Keratinocyte (primary cell): Measurements from ENCODE around the gene NEBL. TPM values are rescaled to one million over a fixed set of nuclear protein-coding genes. Genes with fewer than 3 reads are reported as not detected.
A peak's percentile ranks its signal among the peaks of the same experiment; 100 is the strongest.

Source experiments
- DNase-seq: peaks from one replicate; pipeline ENCODE4 v3.0.0-alpha.2; 2011; ENCODE audit warnings: low read depth, missing footprints, low spot score
- FAIRE-seq: peaks from 2 replicates; lab custom pipeline; 2011; peaks lifted over from hg19 to GRCh38; lab: Jason Lieb, UNC
- H2AFZ ChIP-seq: 2 replicates; pipeline ENCODE4 v1.6.0; 2012; ENCODE audit warnings: low read length, control low read depth, inconsistent platforms; ENCODE audit not compliant: control insufficient read depth
- H3K27ac ChIP-seq: 2 replicates; pipeline ENCODE4 v1.5.1; 2011; ENCODE audit warnings: low read length; ENCODE audit not compliant: control insufficient read depth, insufficient read depth
- H3K27me3 ChIP-seq: 3 replicates; pipeline ENCODE4 v1.6.0; 2011; ENCODE audit warnings: low read length; ENCODE audit not compliant: control insufficient read depth, insufficient read depth; ENCODE audit errors: extremely low read depth
- H3K36me3 ChIP-seq, 2 experiments: 2 replicates in 1 of 2; 3 replicates in 1 of 2; pipeline ENCODE4 v1.5.1; 2011; ENCODE audit warnings: low read length in 2 of 2, mild to moderate bottlenecking in 1 of 2; ENCODE audit not compliant: control insufficient read depth in 2 of 2, insufficient read depth in 2 of 2; ENCODE audit errors: extremely low read depth in 1 of 2
- H3K4me1 ChIP-seq: 3 replicates; pipeline ENCODE4 v1.5.1; 2011; ENCODE audit warnings: low read length; ENCODE audit not compliant: control insufficient read depth, insufficient read depth; ENCODE audit errors: extremely low read depth
- H3K4me2 ChIP-seq: 3 replicates; pipeline ENCODE4 v1.6.0; 2011; ENCODE audit warnings: low read depth, low read length; ENCODE audit not compliant: control insufficient read depth, insufficient read depth; ENCODE audit errors: extremely low read depth
- H3K4me3 ChIP-seq, 3 experiments: fragments of 200-600 bp in 1 of 3; sonication (generic) in 1 of 3; 2 replicates in 2 of 3; 3 replicates in 1 of 3; pipeline ENCODE4 v1.5.1; 2011 to 2016; ENCODE audit warnings: low read length in 3 of 3, mild to moderate bottlenecking in 3 of 3, control low read depth in 2 of 3, inconsistent platforms in 1 of 3, low read depth in 1 of 3, mixed read lengths in 1 of 3, mixed run types in 1 of 3, moderate library complexity in 1 of 3; ENCODE audit not compliant: control insufficient read depth in 2 of 3, insufficient read depth in 2 of 3; ENCODE audit errors: extremely low read depth in 1 of 3
- H3K79me2 ChIP-seq: 2 replicates; pipeline ENCODE4 v1.6.0; 2012; ENCODE audit warnings: low read length; ENCODE audit not compliant: control insufficient read depth, insufficient read depth
- H3K9ac ChIP-seq: 3 replicates; pipeline ENCODE4 v1.6.0; 2011; ENCODE audit warnings: low read length; ENCODE audit not compliant: control insufficient read depth, insufficient read depth; ENCODE audit errors: extremely low read depth
- H3K9me1 ChIP-seq: 3 replicates; pipeline ENCODE4 v1.6.0; 2011; ENCODE audit warnings: low read length; ENCODE audit not compliant: control insufficient read depth, insufficient read depth; ENCODE audit errors: extremely low read depth
- H3K9me3 ChIP-seq: 2 replicates; pipeline ENCODE4 v1.5.1; 2012; ENCODE audit warnings: low read depth, low read length; ENCODE audit not compliant: control insufficient read depth
- H4K20me1 ChIP-seq: 3 replicates; pipeline ENCODE4 v1.6.0; 2011; ENCODE audit warnings: low read length; ENCODE audit not compliant: control insufficient read depth, insufficient read depth; ENCODE audit errors: extremely low read depth
- CTCF ChIP-seq, 3 experiments: IDR thresholded peaks in 1 of 3; conservative IDR thresholded peaks in 1 of 3; optimal IDR thresholded peaks in 1 of 3; 2 replicates in 2 of 3; 3 replicates in 1 of 3; pipeline versions ENCODE3 to v1.5.1; 2011; ENCODE audit warnings: low read length in 3 of 3, mild to moderate bottlenecking in 3 of 3, moderate library complexity in 2 of 3, control low read depth in 1 of 3, inconsistent platforms in 1 of 3; ENCODE audit not compliant: insufficient read depth in 2 of 3; ENCODE audit errors: extremely low read depth in 1 of 3
- EZH2 ChIP-seq: IDR thresholded peaks from one replicate; pipeline ENCODE4 v1.6.1; 2012; ENCODE audit warnings: inconsistent platforms, mild to moderate bottlenecking, low read length, moderate library complexity
- dilution Hi-C: fragments of 300-500 bp; cut with MboI; formaldehyde crosslinking; loops from one replicate; pipeline ENCODE4 v1.7.0; 2020; ENCODE audit warnings: low sequenced_read_pairs; ENCODE audit not compliant: extremely low pct_ligation_motif_present
- polyA plus RNA-seq, 5 experiments: library from polyadenylated mRNA; depleted of rRNA in 3 of 5; stranded (reverse) in 3 of 5; stranded (forward) in 1 of 5; unstranded in 1 of 5; fragments of >200 nt; gene quantifications; 1 replicate in 1 of 5; 2 replicates in 3 of 5; 3 replicates in 1 of 5; pipeline versions ENCODE4 v1.2.1 to v1.2.3, GENCODE V29; 2011 to 2012; ENCODE audit warnings: missing spikeins in 2 of 5, low read depth in 1 of 5, low replicate concordance in 1 of 5

NEBL gene
- polyA plus RNA-seq, 1 donor (not counting 4 experiments of a cell fraction or from before 2014, with no cell fraction given): 4.5 TPM

GRCh38 chr10:20855398-20856038, 41.6 kb downstream of the NEBL start:
- no peak overlapping the region for H3K4me2 ChIP-seq
- DNase-seq (no peak), FAIRE-seq (no peak)
- H3K9me1 ChIP-seq: no peaks in the 10 kb centered on the region
- no peak for TF ChIP-seq EZH2
- peak in 1 of 3 experiments; percentile 14 for TF ChIP-seq CTCF (optimal IDR thresholded peaks at IDR 0.05 in 1 of 3, IDR thresholded peaks at IDR 0.05 in 1 of 3, conservative IDR thresholded peaks at IDR 0.05 in 1 of 3; ENCODE audit: extremely low read depth in 1 of 3, insufficient read depth in 2 of 3, low read length in 3 of 3)
- no peaks in the 10 kb centered on the region for H3K79me2 ChIP-seq
- no peak overlapping the region for H3K27ac ChIP-seq
- no peak overlapping the region for H2AFZ ChIP-seq
- H3K9ac ChIP-seq: no peak overlapping the region
- dilution Hi-C loops: no loop called here
- H3K4me1 ChIP-seq: no peaks in the 10 kb centered on the region
- no peaks in the 10 kb centered on the region for H3K36me3 ChIP-seq
- no peaks in the 10 kb centered on the region for H3K27me3 ChIP-seq
- H3K4me3 ChIP-seq: no peak overlapping the region
- no peaks in the 10 kb centered on the region for H3K9me3 ChIP-seq
- H4K20me1 ChIP-seq: no peaks in the 10 kb centered on the region

DNA sequence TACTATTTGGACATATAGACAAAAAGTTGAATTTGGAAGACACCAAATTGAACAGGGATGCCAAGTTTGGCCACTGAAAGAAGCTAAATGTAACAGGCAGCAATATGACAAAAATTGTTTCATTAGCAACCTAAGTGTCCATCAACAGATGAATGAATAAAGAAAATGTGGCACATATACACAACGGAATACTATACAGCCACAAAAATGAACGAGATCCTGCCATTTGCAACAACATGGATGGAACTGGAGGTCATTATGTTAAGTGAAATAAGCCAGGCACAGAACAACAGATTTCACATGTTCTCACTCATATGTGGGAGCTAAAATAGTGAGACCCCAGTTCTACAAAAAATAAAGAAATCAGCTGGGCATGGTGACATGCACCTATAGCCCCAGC, 43.8 kb downstream of the NEBL start:
- no peaks in the 10 kb centered on the region for H3K9me3 ChIP-seq
- FAIRE-seq (no peak), DNase-seq (no peak)
- H3K27me3 ChIP-seq: no peaks in the 10 kb centered on the region
- no peak overlapping the region for H2AFZ ChIP-seq
- no peaks in the 10 kb centered on the region for H3K79me2 ChIP-seq
- H3K9me1 ChIP-seq: no peaks in the 10 kb centered on the region
- no peak overlapping the region for H3K4me2 ChIP-seq
- dilution Hi-C loops: no loop called here
- no peak overlapping the region for H3K27ac ChIP-seq
- no peak overlapping the region for H3K4me3 ChIP-seq
- no peaks in the 10 kb centered on the region for H4K20me1 ChIP-seq
- H3K36me3 ChIP-seq: no peaks in the 10 kb centered on the region
- no peaks in the 10 kb centered on the region for H3K4me1 ChIP-seq
- H3K9ac ChIP-seq: no peak overlapping the region
- no peak for TF ChIP-seq EZH2
- TF ChIP-seq CTCF (optimal IDR thresholded peaks at IDR 0.05 in 1 of 3, IDR thresholded peaks at IDR 0.05 in 1 of 3, conservative IDR thresholded peaks at IDR 0.05 in 1 of 3; ENCODE audit: extremely low read depth in 1 of 3, insufficient read depth in 2 of 3, low read length in 3 of 3): no peak
